GM21447 (cell line): ENCODE results near the gene PANK1.

ENCODE experiments used
- ATAC-seq: cut with Tn5 transposase; IDR thresholded peaks from one replicate; pipeline ENCODE4 v1.9.1; 2021; ENCODE audit not compliant: unreplicated experiment

Gene PANK1

GRCh38 chr10:89644967-89645741 lies at the start of gene PANK1:
TSS of gene PANK1 (minus strand) at chr10:89645242. CDS start at chr10:89644891, 351 bp downstream.
- peak; percentile 37 for ATAC-seq

- no peak for ATAC-seq
Observed at GRCh38 chr10:89693176-89693575, 48.1 kb upstream of the PANK1 start.

GRCh38 chr10:89692416-89692815 lies 47.4 kb upstream of the PANK1 start:
- ATAC-seq, result no peak

DNA sequence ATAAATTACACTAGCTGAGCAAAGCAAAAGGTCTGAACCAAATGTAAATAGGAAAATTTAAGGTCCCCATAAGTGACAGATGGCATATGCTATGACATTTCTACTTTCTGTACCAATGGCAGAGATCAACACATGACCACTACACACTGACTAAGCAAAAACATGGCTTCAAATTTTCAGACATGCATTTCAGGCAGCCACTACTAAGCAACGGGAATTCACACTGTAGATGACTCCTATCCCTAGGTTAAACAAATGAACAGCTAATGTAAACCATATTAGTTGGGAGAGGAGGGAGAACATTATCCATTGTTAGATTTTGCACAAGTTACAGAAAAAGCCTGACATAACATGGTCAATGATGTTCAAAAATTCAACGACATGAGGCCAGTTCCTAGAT lies 45.0 kb upstream of the PANK1 start:
- ATAC-seq, result no peak

DNA sequence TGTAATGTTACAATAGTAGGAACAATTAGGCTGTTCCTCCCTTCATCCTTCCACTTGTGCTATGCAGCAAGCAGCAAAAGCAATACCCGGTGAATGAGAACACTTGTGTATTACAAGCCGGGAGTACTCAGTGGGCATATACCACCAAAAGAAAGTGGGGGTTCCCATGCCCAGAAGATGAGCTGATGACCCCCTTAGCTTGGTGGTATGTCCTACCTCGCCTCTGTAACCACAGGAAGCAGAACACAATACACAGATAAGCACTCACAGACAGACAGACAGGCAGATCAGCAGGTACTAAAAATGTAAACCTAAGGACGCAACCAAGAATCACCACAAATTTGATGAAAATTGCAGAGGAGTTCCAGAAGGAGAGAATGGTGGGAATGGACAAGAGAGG lies 40.9 kb upstream of the PANK1 start:
- no peak for ATAC-seq

GRCh38 chr10:89684604-89685003 lies 39.6 kb upstream of the PANK1 start:
- no peak for ATAC-seq

DNA sequence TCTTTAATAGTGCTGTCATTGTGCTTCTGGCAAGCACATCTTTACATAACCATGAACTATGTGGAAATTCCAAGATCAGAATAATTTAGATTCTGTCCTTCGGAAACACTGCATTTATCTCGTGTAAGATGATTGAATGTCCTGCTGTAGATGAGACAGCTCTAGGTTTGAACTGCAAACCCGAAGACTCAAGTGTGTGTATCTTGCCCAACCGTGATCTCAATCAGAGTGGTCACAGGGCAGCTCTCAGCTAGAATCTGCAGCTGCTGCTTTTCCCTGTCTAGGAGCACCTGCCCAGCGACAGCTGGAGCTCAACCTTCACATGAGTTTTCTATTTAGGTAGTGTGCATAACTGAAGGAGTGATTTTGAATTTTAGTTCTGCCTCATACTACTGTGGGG lies 38.8 kb upstream of the PANK1 start:
- no peak for ATAC-seq

- no peak for ATAC-seq
Observed at GRCh38 chr10:89679986-89680385, 34.9 kb upstream of the PANK1 start.

GRCh38 chr10:89677341-89677740 lies 32.3 kb upstream of the PANK1 start:
- no peak for ATAC-seq

- ATAC-seq, result no peak
Observed at GRCh38 chr10:89670926-89671325, 25.9 kb upstream of the PANK1 start.

DNA sequence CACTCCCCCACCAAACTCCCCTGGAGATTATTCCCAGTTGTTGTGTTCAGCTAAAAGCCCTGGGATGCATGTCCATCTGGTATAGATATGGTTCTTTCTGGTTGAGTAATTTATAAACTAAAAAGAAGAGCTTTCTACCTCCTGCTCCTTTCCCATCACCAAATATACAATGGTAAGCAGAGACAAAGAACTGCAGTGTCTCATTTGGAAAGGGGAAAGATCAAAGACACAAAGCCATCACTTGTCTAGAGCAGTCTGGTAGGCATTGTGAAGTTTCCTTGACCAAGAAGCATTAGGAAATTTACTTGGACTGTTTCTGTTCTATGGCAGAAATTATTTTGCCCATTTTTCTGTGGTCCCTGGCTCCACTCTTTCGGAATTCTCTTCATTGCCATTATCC lies 24.9 kb upstream of the PANK1 start:
- ATAC-seq, result no peak

DNA sequence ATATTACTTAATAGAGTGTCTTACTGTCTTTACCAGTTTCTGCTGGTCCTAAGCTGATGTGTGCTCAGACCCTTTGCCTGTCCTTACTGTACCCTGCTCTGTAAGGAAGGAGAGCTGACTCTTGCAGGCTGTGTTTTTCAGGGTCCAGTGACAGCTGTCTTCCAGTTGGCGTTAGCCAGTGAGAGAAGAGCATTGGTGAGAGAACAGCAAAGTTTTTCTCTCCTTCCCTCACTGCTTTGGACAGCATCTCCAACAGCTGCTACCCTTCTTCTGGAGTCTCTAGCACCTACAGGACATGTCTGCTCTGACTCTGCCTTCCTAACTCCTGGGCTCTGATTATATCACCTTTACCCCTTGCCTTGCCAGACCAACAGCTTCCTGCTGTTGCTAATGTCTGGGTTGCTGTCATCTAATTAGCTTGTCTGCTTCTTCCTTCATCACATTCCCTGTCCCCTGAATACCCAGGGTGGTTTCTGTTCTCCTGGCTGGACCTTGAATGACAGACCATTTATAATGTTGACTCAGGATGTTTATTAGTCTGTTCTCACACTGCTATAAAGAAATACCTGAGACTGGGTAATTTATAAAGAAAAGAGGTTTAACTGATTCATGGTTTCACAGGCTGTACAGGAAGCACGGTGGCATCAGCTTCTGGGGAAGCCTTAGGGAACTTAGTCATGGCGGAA lies 23.5 kb upstream of the PANK1 start:
- ATAC-seq, result no peak

DNA sequence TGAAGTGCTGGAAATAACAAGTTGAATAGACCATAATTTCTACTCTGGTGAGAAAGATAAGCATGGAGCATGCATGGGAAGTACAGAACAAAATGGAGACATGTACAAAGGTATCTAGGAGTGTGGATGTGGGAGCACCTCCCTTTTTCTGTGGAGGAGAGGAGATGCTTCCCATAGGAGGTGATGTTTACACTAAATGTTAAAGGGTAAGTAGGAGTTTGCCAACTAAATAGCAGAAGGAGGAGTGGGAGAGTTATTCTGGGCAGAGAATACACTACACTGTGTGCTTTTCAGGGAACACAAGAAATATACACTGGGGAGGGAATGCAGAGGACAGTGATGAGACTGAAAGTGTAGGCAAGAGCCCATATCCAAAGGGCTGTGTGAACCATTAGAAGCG lies 21.1 kb upstream of the PANK1 start:
- ATAC-seq, result no peak

DNA sequence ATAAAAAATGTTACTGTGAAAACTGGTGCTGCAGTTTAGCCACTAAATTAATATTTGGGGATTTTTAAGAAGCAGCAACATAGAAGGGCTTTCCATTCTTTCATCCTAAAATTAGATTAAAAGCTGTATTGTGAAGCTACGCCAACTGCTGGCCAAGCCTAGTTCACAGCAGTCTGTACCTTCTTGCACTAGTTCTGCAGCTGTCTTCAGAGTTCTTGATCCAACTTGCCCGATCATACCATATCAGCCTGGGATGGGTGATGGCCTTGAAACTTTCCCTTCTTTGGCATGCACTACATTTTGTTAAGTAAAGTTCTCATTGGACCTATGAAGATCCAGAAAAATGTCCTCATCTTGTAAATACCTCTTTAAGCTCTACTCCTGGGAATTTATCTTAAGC lies 20.3 kb upstream of the PANK1 start:
- ATAC-seq, result no peak

DNA sequence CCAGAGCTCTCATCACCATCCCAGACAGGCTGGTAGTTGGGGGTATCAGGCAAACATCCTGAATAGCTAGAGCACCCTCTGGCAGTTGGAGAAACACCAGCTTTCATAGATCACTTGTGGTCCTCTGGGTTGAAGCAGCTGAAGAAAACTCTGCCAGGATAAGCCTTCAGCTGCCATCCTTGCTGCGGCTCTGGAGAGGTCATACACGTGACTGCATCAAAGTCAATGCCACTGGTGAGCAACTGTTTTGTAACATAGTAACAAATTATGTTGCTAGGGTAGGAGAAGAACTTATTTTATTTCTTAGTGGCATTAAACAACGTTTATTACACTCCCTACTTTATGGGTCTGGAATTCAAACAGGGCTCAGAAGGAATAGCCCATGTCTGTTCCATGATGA lies 19.2 kb upstream of the PANK1 start:
- ATAC-seq, result no peak

GRCh38 chr10:89663144-89663543 lies 18.1 kb upstream of the PANK1 start:
- ATAC-seq, result no peak

DNA sequence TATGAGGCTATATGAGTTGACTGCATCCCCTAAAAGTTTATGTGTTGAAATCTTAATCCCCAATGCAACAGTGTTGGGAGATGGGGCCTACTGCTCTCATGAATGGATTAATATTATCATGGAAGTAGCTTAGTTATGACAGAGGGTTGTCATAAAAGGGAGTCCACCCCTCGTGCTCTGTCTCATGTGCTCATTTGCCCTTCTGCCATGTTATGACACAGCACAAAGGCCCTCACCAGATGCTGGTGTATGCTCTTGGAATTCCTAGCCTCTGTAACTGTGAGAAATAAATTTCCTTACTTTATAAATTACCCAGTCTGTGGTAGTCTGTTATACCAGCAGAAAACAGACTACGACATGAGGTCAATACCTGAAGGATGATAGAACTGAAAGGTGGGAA lies 17.6 kb upstream of the PANK1 start:
- no peak for ATAC-seq

DNA sequence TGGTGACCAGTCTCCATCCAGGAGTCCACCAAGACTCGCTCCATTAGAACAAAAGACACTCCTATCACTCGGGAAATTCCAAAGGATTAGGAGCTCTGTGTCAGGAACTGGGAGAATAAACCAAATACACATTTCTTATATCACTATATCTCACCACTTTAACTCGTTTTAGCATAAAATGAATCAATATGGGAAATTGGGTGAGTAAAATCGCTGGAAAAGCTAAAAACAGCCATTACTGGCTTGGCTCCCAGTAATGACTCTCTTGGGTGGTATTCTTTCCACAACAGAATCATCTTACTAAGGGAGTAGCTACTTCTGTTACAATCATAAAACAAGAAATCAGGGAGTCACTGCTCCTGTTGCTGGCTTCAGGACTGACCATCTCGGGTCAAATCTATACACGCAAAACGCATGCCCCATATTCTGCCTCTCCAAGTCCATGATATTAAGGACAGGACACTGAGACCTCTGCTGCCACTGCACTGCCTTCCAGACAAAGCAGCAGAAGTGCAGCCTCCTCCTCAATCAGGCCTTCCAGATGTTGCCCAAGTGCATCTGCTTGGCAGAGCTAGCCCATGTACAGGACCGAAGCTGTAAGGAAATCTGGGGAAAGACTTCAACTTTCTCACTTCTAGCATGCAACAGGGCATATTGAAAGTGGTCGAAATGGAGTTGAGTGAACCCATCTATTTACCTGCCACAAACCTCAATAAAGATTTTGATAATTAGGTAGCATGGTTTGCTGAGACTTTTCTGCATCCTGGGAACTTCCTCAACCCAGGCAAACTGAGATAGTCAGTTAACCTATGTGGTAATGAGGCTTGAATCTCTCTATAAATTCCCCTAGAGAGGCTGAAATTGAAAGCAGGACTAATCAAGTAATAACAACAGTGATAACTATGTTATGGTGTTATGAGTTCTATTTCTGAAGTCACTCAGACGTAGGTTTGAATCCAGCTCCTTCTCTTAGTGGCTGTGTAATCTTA lies 14.4 kb upstream of the PANK1 start:
- no peak for ATAC-seq

DNA sequence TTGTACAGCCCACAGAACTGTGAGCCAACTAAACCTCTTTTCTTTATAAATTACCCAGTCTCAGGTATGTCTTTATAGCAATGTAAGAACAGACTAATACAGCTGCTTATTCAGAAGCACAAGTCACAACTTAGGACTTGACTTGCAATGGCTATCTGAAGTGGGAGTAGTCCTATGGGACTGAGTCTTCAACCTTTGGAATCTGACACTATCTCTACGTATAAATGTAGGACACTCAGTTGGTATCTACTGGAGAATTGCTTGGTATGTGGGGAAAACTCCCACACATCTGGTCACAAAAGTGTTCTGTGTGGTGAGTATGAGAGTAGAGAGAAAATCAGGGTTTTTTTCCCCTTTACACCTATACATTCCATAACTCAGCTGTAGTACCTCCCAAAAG lies 12.3 kb upstream of the PANK1 start:
- ATAC-seq, result no peak

DNA sequence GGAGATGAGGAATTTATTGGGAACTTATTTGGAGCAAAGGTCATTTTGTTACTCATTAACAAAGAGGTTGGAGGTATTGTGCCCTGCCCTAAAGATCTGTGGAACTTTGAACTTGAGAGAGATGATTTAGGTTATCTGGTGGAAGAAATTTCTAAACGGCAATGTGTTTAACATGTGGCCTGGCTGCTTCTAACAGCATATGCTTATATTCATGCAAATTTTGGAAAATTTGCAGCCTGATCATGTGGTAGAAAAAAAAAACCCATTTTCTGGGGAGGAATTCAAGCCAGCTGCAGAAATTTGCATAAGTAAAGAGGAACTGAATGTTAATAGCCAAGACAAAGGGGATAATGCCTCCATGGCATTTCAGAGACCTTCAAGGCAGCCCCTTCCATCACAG lies 10.7 kb upstream of the PANK1 start:
- no peak for ATAC-seq

DNA sequence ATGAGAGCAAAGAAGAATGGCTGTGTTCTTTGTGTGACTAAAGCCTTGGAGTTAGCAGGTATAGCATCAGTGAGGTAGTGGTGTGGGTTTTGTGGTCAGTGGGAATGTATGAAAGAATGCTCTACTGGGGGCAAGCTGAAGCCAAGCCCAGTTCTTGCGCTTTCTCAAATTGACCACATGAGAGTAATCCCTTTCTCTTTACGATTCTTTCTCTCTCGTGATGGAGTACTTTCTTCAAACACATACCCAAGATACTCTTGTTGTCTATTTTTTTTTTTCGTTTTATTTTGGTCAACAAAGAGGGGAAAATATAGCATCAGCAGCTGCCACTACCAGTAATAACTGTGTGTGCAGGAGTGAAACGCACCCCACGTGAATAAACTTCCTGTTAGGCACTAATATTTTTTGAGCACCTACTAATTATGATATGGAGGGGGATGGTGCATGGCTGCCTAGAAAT lies 8.4 kb upstream of the PANK1 start:
- peak; percentile 72 for ATAC-seq
